SK-N-DZ (cell line): Measurements from ENCODE around the gene JAK2. TPM values are rescaled to one million over a fixed set of nuclear protein-coding genes. Genes with fewer than 3 reads are reported as not detected.
"Not testable (repeated sequence)": the region's sequence is repeated elsewhere in the genome, so short reads cannot be mapped to it uniquely, and the experiment has no call there.

ENCODE experiments used
- DNase-seq: peaks from one replicate; pipeline ENCODE4 v3.0.0-alpha.2; 2015; ENCODE audit warnings: low spot score
- polyA plus RNA-seq, 2 experiments: library from polyadenylated mRNA; depleted of rRNA; stranded (reverse); fragments of >200 nt; gene quantifications; 2 replicates each; pipeline ENCODE4 v1.2.3, GENCODE V29; 2014

JAK2 gene
- 0.80 and 1.0 TPM in 2 replicates for polyA plus RNA-seq (2014; cell fraction: cytosol; rRNA removed)
- 0.89 and 5.2 TPM in 2 replicates for polyA plus RNA-seq (2014; cell fraction: nucleus; rRNA removed)

DNA sequence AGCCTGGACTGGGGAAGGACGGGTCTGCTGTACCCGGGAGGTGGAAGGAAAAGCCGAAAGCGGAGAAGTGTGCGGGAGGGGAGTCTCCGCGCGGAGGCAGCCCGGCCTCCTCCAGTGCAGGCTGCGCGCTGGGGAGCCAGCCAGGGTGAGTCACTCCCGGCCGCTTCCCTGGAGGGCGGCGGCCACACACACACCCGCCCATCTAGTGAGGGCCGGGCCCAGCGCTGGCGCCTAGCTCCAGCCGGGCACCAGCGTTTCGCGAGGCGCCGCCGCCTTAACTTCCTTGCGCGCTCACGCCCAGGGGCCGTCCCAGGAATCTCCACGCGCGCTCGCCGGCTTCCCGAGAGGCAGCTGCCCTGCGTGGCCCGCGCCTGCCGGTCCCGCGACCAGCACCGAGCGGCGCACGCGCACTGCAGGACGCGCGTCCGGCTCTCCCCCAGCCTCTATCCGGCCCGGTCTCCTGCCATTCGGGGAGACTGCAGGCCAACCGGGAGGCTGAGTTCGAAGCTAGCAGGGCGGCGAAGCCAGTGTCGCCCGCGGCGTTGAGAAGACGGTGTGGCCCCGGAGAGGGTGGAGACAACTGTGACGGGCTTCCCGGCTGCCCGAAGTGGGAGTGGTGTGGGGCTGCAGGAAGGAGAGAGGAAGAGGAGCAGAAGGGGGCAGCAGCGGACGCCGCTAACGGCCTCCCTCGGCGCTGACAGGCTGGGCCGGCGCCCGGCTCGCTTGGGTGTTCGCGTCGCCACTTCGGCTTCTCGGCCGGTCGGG lies at the start of gene JAK2:
Gene JAK2 (plus strand): TSS at position 652 of the 765 bp plus-strand sequence. CDS start 36,716 bp downstream, outside the sequence.
- DNase-seq: peak; percentile 80

DNA sequence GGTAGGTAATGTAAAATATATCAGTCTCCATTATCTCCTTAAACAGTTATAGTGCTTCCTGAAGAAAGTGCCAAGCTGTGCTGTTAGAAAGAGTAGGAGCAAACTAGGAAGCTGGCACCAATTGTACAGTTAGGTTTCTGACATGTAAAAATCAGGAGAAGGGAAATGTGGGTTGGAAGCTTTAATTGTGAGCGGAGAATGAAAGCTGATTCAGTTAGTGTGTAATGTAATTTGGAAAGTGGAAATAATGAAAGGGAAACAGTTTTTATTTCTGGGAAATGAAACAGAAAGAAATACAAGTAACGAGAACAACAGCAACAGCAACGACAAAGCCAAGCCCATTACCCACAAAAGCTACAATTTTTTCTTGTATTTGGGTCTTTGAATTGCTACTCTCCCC lies 48.8 kb upstream of the JAK2 start:
- DNase-seq: no peak

DNA sequence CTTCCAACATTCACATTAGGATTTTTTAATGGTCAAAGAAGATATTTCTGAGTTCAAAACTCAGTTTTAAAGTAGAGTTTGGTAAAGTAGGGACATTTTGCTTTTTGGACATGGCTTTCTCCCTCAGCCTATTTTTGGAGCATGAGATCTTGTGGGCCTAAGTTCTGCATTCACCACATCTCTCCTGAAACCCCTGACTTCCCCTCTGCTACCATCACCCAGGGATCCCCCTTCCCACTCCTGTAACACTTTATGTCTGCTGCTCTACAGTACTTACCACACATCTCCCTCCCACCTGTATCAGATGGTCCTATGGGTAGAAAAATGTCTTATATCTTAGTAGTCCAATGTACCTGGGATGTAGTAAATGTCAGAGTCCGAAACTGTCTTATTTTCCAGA lies 48.2 kb upstream of the JAK2 start:
- DNase-seq: no peak

DNA sequence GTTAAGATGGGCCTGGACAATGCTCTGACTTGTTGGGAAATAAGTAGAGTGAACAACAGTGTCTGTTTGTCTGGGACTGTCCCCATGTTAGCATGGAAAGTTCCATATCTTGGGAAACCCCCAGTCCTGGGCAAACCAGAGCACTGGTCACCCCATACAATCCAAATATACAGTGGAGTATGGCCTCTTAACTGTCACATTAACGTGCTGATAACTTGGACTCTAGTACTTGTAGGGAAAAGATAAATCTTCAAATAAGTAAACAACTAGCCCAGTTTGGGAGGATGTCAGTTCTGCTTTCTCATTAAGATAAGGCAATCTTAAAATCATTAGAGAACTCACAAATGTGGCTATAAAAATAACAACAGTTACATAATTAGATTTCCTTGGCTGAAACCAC lies 47.6 kb upstream of the JAK2 start:
- no peak for DNase-seq

DNA sequence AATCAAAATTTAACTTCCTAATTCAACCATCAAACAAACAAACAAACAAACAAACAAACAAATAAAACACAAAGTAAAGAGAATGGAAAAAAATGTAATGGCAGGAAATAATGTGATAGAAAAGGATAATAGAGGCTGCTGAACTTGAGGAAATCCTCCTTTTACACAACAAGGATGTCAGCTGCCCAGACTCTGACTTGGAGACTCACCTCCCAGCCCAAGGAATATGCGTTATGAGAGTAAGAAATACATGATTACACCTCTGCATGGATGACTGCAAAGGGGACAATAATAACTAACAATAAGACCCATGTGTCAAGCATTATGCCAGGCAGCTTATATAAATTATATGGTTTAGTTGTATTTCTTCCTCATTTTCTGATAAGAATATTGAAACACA lies 46.6 kb upstream of the JAK2 start:
- no peak for DNase-seq

DNA sequence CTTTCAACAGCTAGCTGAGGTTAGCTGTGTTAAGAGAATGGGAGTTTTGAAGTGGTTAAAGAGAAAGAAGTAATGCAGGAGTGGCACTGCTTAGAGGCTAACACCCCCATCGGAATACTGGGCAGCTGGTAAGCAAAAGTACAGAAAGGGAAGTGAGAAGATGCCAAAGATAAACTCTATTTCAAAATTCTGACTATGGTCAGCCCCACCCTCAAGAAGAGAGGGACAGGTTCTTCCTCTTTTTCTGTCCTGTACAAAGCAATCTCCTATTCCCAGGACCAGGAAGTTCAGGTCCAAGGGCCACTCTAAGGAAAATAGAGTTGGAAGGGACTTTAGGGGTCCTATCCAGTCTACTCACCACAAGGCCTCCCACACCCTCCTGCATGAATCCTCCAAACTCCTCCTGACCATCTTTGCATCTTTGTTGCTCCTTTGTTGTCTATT lies 45.9 kb upstream of the JAK2 start:
- no peak for DNase-seq

DNA sequence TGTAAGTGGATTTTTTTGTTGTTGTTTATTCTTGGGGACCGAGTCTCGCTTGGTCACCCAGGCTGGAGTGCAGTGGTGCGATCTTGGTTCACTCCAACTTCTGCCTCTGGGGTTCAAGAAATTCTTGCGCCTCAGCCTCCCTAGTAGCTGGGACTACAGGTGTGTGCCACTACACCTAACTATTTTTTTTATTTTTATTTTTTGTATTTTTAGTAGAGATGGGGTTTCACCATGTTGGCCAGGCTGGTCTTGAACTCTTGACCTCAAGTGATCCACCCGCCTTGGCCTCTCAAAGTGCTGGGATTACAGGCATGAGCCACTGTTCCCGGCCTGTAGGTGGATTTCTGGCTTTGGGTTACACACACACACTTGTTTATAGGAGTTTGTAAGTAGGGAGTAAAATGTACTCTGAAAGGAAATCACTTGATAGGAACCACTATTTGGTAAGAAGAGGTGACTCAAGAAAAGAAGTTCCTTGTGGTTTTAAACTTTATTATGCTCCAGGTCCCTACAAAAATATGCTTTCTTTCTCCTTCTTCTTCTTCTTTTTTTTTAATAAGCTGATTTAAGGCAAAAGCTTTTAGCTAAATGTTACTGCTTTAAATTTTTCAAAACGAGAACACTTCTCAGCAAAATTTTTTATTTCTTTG lies 42.9 kb upstream of the JAK2 start:
- not testable (repeated sequence) for DNase-seq

DNA sequence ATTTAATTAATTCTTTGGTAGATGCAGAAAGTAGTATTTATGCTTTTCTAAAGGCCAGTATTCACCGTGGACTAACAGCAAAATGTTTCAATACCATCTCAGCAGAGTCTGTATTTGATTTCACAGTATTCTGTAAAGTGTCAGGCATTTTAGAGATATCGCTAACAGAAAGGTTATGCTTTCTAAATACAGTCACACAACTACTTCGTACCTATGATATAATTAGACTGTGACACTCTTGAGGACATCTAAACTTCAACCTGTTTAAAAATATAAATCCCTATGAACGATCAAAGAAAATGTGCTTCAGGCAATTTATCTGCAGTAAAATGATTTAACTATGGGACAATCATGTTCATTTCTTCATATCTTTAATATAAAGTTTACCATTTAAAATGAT lies 41.7 kb upstream of the JAK2 start:
- DNase-seq: no peak

DNA sequence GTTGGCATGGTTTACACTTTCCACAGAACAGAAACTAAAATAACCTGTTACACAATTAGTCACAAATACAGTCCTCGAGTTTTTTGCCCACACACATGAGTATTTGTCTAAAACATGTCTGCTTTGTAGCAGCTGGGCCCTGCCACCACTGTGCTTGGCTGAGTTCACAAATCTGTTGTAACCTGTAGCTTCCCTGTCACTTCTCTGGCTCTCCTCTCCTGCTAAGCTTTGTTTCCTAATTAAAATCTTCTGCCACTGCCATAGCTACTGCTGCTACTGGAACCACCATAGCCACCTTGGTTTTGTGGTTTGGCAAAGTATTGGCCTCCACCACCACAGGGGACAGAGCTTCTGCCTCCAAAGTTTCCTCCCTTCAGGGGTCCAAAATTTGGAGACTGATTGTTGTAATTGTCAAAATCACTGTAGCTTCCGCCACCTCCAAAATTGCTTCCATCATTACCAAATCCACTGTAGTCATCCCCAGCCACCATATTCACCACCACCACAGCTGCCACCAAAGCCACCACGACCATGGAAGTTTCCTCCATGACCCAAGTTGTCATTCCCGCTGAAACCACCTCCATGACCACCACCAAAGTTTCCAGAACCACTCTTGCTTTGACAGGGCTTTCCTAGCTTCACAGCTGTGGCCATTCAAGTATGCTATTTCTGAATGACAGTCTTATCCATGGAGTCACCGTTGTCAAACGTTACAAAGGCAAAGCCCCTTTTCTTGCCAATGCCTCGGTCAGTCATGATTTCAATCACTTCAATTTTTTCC lies 40.5 kb upstream of the JAK2 start:
- not testable (repeated sequence) for DNase-seq

DNA sequence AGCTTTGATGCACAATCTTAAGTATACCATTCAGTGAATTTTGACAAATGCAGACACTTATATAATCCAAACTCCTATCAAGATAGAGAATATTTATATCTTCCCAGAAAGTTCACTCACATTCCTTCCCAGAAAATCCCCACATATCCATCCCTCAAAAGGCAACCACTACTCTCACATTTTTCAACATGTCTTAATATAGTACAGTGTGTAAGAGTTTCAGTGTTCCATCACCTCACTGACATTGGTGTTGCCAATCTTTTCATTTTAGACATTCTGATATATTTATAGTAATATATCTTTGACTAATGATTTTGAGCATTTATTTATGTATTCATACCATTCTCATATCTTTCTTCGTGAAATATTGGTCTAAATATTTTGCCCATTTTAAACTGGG lies 38.1 kb upstream of the JAK2 start:
- no peak for DNase-seq

DNA sequence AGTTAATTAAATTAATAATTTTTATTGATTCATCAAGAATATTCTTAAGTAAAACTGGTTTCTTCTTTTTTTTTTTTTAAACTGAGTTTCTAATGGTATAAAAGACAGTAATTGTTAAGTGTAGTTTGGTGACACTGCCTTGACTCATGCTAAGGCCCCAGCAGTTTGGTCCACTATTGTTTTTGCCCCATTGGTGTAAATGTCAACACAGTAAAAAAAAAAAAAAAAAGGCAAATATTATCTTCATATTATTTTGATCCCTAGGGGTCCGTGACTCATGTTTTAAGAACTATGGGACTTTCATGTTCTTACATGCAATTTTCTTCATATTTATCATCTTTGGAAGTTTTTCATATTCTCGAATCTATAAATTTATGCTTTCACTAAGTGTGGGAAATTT lies 29.2 kb upstream of the JAK2 start:
- no peak for DNase-seq

DNA sequence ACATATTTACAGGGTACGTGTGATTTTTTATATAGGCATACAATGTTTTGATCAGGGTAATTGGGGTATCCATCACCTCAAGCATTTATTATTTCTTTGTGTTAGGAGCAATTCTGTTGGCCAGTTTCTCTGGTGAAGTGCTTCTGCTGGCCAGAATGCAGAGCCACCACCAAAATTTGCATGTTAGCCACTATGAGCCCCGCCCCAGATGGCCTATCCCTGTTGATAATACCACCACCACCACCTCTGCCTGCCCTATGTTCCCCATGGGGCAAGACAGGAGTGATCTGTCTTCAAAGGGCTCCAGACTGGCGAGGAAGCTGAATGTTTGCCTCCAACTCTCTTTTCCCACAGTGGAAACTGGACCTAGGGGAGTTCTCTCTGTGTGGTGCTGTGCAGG lies 26.0 kb upstream of the JAK2 start:
- DNase-seq: no peak

DNA sequence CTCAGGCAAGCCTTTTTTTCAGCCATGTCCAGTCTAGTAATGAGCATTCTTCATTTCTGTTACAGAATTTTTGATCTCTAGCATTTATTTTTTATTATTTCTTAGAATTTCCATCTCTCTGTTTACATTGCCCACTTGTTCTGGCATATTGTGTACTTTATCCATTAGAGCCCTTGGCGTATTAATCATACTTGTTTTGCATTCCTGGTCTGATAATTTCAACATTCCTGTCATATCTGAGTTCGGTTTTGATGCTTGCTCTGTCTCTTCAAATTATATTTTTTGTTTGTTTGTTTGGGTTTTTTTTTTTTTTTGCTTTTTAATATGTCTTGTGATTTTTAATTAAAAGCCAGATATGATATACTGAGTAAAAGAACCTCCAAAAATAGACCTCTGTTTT lies 23.0 kb upstream of the JAK2 start:
- no peak for DNase-seq

DNA sequence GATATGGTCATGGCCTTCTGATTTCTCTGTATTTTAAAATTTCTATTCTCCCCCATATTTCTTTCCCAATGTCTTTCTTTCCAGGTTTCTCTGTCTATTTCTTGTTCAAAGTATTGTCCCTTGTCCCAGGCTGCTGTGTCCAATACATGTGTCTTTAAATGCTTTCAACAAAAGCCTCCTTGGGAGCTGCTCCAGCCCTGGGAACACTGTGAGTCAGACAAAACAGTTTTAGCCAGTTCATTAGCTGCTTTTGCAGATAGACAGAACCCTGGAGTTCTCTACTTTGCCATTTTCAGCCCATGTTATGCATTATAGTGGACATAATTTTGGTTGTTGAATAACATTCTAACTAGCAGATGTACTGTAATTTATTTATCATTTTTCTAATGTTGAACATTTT lies 20.5 kb upstream of the JAK2 start:
- no peak for DNase-seq

DNA sequence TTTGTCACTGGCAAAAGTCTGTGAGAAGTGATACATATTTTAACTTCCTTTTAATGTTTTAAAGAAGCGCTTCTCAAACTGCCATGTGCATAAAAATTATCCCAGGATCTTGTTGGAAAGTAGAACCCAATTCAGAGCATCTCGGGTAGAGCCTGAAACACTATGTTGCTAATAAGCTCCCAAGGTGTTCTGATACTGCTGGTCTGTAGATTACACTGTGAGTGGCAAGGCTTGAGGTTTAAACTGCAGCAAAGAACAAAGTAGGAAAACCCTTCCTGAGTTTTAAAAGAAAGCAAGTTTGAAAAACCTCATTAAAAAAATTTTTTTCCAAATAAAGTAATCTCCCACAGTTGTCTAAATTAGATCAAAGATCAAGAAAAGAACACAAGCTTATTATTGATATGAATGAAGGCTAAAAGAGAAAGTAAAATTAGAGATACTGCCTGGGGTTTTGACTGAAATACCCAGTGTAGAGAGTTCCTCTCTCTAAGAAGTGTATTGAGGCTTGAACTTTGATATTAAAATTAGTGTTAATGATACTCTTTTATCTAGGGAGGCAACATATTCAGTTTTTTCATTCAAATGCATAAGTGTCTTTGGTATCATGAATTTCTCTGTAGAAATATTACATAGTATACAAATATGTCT lies 19.8 kb upstream of the JAK2 start:
- DNase-seq: no peak

DNA sequence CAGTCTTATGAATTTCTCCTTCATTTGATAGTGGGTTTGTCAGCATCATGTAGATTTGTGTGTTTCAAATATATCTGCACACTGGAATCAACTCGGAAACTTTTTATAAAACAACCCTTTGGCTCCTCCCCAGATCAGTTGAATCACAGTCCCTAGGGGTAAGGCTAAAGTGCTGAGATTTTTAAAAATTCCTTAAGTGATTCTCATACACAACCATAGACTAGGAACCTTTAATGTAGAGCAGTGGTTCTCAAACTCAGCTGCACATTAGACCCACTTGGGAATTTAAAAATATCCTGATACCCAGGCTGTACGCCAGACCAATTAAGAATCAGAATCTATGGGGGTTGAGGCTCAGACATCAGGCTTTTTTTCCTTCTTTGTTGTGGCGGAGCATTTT lies 17.5 kb upstream of the JAK2 start:
- no peak for DNase-seq

DNA sequence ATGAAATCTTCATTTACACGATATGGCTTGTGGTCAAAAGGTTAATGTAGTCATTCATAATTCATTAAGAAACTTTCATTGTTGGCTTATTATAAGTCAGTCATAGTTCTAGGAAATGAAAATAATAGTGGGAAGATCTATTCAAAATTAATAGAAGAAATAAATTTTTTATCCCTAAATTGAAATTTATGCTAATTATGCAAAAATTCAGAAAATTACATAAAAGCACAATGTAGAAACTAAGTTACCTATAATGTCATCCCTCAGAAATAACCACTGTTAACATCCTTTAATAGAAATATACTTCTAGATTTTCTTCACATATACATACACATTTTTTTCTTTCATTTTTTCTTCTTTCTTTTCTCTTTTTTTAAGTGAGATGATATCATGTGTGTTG lies 15.9 kb upstream of the JAK2 start:
- no peak for DNase-seq

DNA sequence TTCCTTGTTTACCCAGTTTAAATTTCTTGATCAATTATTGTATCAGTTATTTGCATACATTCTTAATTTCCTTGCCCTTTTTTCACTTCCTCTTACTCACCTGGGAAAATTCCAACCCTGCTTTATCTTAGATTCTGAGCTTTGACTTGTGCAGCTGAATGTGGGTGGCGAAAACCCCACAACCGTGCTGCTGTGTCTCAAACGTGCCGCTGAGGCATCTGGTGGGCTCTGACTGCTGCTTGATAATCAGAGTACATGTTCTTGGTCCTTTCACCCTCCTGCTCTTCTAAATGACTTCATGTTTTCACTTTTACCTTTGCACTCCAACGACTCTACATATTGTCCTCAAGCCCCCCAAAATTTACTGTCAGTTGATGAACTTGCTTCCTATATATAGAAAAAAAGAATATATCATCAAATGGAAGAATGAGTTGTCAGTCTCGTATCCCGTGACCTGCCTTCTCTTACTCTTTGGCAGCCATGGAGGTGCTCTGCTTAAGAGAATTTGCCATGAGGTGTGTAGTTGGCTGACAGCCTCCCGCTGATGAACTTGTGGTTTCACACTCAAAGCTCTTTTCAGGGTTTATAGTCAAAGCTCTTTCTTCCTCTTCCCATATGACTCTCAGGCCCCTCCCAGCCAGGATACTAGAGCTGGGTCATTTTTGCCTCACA lies 14.0 kb upstream of the JAK2 start:
- no peak for DNase-seq

DNA sequence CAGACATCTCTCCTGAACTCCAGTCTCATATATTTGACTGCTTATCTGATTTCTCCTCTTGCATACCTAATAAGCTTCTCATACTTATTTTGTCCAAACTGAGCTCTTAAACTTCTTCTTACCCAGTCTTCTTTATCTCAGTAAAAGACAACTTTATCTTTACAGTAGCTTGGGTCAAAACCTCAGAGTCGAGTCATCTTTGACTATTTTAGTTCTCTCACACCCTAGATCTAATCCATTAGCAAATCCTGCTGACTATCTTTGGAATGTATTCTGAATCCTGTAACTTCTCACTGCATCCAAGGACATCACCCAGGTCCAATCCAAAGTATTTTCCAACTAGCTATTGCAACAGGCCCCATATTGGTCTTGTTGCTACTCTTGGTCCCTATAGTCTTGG lies 11.8 kb upstream of the JAK2 start:
- DNase-seq: no peak

DNA sequence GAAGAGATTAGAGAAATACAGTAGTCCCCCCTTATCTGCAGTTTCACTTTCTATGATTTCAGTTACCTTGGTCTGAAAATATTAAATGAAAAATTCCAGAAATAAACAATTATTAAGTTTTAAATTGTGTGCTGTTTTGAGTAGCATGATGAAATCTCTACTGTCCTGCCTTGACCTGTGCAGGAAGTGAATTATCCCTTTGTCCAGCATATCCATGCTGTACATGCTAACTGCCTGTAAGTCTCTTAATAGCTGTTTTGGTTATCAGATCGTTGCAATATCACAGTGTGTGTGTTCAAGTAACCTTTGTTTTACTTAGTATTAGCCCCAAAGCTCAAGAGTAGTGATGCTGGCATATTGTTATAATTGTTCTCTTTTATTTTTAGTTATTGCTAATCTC lies 11.2 kb upstream of the JAK2 start:
- DNase-seq: no peak

DNA sequence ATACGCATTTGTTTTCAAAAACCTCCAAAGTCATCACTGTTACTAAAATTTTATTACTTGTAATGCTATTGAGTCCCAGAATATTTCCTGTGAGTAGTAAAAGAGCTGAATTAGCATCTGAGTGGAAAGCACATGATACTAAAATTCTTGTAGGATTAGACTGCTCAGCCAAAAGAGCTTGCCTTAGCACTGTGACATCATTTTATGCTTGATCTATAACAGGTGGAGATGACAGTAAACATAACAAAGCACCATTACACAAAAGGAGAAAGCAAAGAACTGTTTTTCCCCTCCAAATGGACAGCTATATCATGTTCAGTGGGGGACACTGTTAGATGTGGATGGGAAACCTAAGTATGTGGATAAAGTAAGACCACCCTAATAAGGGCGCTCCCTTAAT lies 5.8 kb upstream of the JAK2 start:
- no peak for DNase-seq
